ENCODE data around the gene FGB. TPM values are rescaled to one million over a fixed set of nuclear protein-coding genes. Genes with fewer than 3 reads are reported as not detected.

The FGB gene
- total and polyA plus RNA-seq, 9 of the 15 experiments (the other 6 are each of a cell fraction or from before 2014, with no cell fraction given), result 0.07 to 1.9 (median 0.13) TPM; not detected in 6

DNA sequence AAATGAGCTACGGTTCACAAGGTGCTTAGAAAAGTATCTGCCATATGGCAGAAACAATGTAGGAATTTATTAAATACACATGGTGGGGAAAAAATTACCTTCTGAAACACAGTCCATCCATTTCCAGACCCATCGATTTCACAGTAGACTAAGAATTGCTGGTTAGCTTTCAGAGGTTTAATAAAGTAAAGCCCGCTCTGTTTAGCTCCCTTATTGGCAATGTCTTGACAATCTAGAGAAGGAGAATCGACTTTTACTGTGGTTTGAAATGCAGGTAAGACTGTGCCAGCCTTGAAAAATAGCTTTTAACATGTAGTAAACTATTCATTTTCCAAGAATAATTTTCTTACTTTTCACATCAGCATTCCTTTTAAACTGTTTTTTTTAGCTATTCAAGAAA lies 46.7 kb downstream of the FGB start:
- Histone ChIP-seq H3K4me2 (ENCODE audit: insufficient read depth, low read length) (no peak overlapping the region), H3K9me1 (ENCODE audit: control insufficient read depth, insufficient read depth, low read length) (no peaks in the 10 kb centered on the region), H3K27ac (ENCODE audit: extremely low read depth, low read depth, low read length) (no peak overlapping the region), H3K9ac (ENCODE audit: insufficient read depth in 1 of 2, low read depth in 2 of 2, low read length in 2 of 2) (no peak overlapping the region), H3K4me1 (replicated peaks in 1 of 2; ENCODE audit: control insufficient read depth in 2 of 2, insufficient read depth in 2 of 2, low read length in 2 of 2) (no peaks in the 10 kb centered on the region), H3K9me3 (replicated peaks; ENCODE audit: control insufficient read depth, insufficient read depth, low read depth, low read length) (no peaks in the 10 kb centered on the region), H2AFZ (ENCODE audit: low read depth, low read length) (no peak overlapping the region), H3K27me3 (ENCODE audit: control insufficient read depth in 2 of 2, insufficient read depth in 2 of 2, low read length in 2 of 2) (no peaks in the 10 kb centered on the region), H4K20me1 (replicated peaks; ENCODE audit: control insufficient read depth, insufficient read depth, low read length) (no peaks in the 10 kb centered on the region), H3K4me3 (no peak overlapping the region), H3K36me3 (ENCODE audit: control insufficient read depth, insufficient read depth, low read length) (no peaks in the 10 kb centered on the region), H3K79me2 (ENCODE audit: control insufficient read depth, insufficient read depth, low read length) (no peaks in the 10 kb centered on the region)
- ChIA-PET CTCF (ENCODE audit: low intra/inter-chr PET ratio) (no interaction called here), POLR2A (no interaction called here)
- BruUV-seq (replicated peaks), result no TSS peak
- intact Hi-C loops (cut with micrococcal nuclease), result no loop called here
- DNase-seq (ENCODE audit: extremely low read depth in 1 of 4, low spot score in 3 of 4) (no peak), FAIRE-seq (no peak), ATAC-seq (no peak)
- in situ Hi-C loops (cut with MboI), result no loop called here
- WGBS (ENCODE audit: insufficient coverage, low coverage, missing lambda C conversion rate), result 0% methylated on average over 4 of the region's 4 CpGs
- no peak for TF ChIP-seq MBD2 (IDR thresholded peaks at IDR 0.05; ENCODE audit: borderline replicate concordance, low read depth)
- TF ChIP-seq GATAD2A (IDR thresholded peaks at IDR 0.05), result no peak
- no peak for TF ChIP-seq ETV6 (IDR thresholded peaks at IDR 0.05; ENCODE audit: borderline replicate concordance in 1 of 2, low read depth in 2 of 2, low read length in 1 of 2)
- TF ChIP-seq ETV6 (CRISPR knock-in tag; IDR thresholded peaks at IDR 0.05; ENCODE audit: borderline replicate concordance), result no peak
- TF ChIP-seq FOXP1 (CRISPR knock-in tag; IDR thresholded peaks at IDR 0.05), result no peak

DNA sequence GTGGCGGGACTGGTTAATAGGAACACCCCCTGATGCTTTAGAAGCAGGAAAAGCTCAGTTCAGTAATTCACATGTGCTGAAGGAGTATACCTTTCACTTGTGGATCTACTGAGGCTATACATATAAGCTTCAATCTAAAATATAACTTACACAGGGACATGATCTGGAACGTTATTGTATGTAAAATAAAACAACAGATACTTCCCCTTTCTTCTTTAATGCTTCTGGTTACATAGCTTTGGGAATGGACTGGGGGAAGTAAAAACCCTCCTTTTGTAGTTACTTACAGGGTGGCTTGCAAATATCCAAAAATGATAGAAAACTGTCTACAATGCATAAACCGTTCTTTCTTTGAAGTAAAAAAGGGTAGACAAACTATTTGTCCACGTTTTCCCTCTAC lies 47.8 kb downstream of the FGB start:
- FAIRE-seq (no peak), ATAC-seq (no peak), DNase-seq (ENCODE audit: extremely low read depth in 1 of 4, low spot score in 3 of 4) (no peak)
- H3K36me3 ChIP-seq (ENCODE audit: control insufficient read depth, insufficient read depth, low read length), result no peaks in the 10 kb centered on the region
- H3K27ac ChIP-seq (ENCODE audit: extremely low read depth, low read depth, low read length), result no peak overlapping the region
- no peak overlapping the region for H3K4me3 ChIP-seq
- WGBS (ENCODE audit: insufficient coverage, low coverage, missing lambda C conversion rate), result 1% methylated on average over 4 of the region's 4 CpGs
- no peaks in the 10 kb centered on the region for H3K9me1 ChIP-seq (ENCODE audit: control insufficient read depth, insufficient read depth, low read length)
- TF ChIP-seq ZNF316 (IDR thresholded peaks at IDR 0.05) (peak; percentile 9; the same call in 1 of the 2 replicates), STAG1 (CRISPR knock-in tag; IDR thresholded peaks at IDR 0.05; ENCODE audit: borderline replicate concordance) (no peak), YY1 (IDR thresholded peaks at IDR 0.05; ENCODE audit: borderline replicate concordance in 1 of 3, control insufficient read depth in 1 of 3, extremely low read depth in 1 of 3, insufficient read depth in 3 of 3, insufficient read length in 1 of 3, insufficient replicate concordance in 2 of 3, low read depth in 1 of 3, low read length in 2 of 3) (no peak), ZNF184 (CRISPR knock-in tag; IDR thresholded peaks at IDR 0.05) (no peak)
- TF ChIP-seq, protein P1, sequence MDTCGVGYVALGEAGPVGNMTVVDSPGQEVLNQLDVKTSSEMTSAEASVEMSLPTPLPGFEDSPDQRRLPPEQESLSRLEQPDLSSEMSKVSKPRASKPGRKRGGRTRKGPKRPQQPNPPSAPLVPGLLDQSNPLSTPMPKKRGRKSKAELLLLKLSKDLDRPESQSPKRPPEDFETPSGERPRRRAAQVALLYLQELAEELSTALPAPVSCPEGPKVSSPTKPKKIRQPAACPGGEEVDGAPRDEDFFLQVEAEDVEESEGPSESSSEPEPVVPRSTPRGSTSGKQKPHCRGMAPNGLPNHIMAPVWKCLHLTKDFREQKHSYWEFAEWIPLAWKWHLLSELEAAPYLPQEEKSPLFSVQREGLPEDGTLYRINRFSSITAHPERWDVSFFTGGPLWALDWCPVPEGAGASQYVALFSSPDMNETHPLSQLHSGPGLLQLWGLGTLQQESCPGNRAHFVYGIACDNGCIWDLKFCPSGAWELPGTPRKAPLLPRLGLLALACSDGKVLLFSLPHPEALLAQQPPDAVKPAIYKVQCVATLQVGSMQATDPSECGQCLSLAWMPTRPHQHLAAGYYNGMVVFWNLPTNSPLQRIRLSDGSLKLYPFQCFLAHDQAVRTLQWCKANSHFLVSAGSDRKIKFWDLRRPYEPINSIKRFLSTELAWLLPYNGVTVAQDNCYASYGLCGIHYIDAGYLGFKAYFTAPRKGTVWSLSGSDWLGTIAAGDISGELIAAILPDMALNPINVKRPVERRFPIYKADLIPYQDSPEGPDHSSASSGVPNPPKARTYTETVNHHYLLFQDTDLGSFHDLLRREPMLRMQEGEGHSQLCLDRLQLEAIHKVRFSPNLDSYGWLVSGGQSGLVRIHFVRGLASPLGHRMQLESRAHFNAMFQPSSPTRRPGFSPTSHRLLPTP (IDR thresholded peaks at IDR 0.05; ENCODE audit: borderline replicate concordance, extremely low read depth, insufficient read length), result no peak
- TF ChIP-seq, protein P2, sequence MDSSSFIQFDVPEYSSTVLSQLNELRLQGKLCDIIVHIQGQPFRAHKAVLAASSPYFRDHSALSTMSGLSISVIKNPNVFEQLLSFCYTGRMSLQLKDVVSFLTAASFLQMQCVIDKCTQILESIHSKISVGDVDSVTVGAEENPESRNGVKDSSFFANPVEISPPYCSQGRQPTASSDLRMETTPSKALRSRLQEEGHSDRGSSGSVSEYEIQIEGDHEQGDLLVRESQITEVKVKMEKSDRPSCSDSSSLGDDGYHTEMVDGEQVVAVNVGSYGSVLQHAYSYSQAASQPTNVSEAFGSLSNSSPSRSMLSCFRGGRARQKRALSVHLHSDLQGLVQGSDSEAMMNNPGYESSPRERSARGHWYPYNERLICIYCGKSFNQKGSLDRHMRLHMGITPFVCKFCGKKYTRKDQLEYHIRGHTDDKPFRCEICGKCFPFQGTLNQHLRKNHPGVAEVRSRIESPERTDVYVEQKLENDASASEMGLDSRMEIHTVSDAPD (CRISPR knock-in tag; IDR thresholded peaks at IDR 0.05), result no peak
- no peaks in the 10 kb centered on the region for H3K4me1 ChIP-seq (replicated peaks in 1 of 2; ENCODE audit: control insufficient read depth in 2 of 2, insufficient read depth in 2 of 2, low read length in 2 of 2)
- ChIA-PET POLR2A (no interaction called here), CTCF (ENCODE audit: low intra/inter-chr PET ratio) (no interaction called here)
- no peak overlapping the region for H2AFZ ChIP-seq (ENCODE audit: low read depth, low read length)
- H3K9ac ChIP-seq (ENCODE audit: insufficient read depth in 1 of 2, low read depth in 2 of 2, low read length in 2 of 2), result no peak overlapping the region
- H3K9me3 ChIP-seq (replicated peaks; ENCODE audit: control insufficient read depth, insufficient read depth, low read depth, low read length), result no peaks in the 10 kb centered on the region
- H3K27me3 ChIP-seq (ENCODE audit: control insufficient read depth in 2 of 2, insufficient read depth in 2 of 2, low read length in 2 of 2), result no peaks in the 10 kb centered on the region
- in situ Hi-C loops (cut with MboI), result no loop called here
- intact Hi-C loops (cut with micrococcal nuclease), result loop anchor here (10.0 kb wide), 1 partner anchor 836 kb away; no protein-coding TSS in a partner anchor
- no peaks in the 10 kb centered on the region for H4K20me1 ChIP-seq (replicated peaks; ENCODE audit: control insufficient read depth, insufficient read depth, low read length)
- BruUV-seq (replicated peaks), result no TSS peak
- no peaks in the 10 kb centered on the region for H3K79me2 ChIP-seq (ENCODE audit: control insufficient read depth, insufficient read depth, low read length)
- H3K4me2 ChIP-seq (ENCODE audit: insufficient read depth, low read length), result no peak overlapping the region

Data from K562 (cell line).